WTC11 (cell line): ENCODE data around the gene ZNF76. TPM values are rescaled to one million over a fixed set of nuclear protein-coding genes. Genes with fewer than 3 reads are reported as not detected.

Source experiments
- ATAC-seq: fragments of 200-7000 bp; cut with Tn5 transposase; 2 replicates; pipeline ENCODE4 v1.10.0; 2021; ENCODE audit warnings: mild to moderate bottlenecking, moderate library complexity
- CTCF ChIA-PET: fragments of 300-600 bp; sonication (Branson Sonifier 250); formaldehyde crosslinking; loops from one replicate; lab custom pipeline; 2021; ENCODE audit warnings: antibody characterized with exemption; lab: Charles Lee
- POLR2A ChIA-PET: fragments of 350-600 bp; sonication (Branson Sonifier 250); formaldehyde crosslinking; loops from one replicate; lab custom pipeline; 2021; ENCODE audit warnings: antibody characterized with exemption; lab: Charles Lee
- DNase-seq: peaks from one replicate; pipeline ENCODE4 v3.0.0; 2021; ENCODE audit warnings: low spot score
- H3K27ac Mint-ChIP-seq: 2 replicates; pipeline ENCODE4 v1.8.0; 2021; ENCODE audit warnings: mixed read lengths
- H3K27me3 Mint-ChIP-seq: 2 replicates; pipeline ENCODE4 v1.8.0; 2021; ENCODE audit warnings: low read depth, mild to moderate bottlenecking, moderate library complexity, mixed read lengths
- H3K36me3 Mint-ChIP-seq: 2 replicates; pipeline ENCODE4 v1.8.0; 2021; ENCODE audit warnings: mixed read lengths
- H3K4me1 Mint-ChIP-seq: 2 replicates; pipeline ENCODE4 v1.8.0; 2022; ENCODE audit warnings: mixed read lengths
- H3K4me3 Mint-ChIP-seq: 2 replicates; pipeline ENCODE4 v1.8.0; 2021; ENCODE audit warnings: mild to moderate bottlenecking, moderate library complexity, mixed read lengths
- H3K9me3 Mint-ChIP-seq: 2 replicates; pipeline ENCODE4 v1.8.0; 2021; ENCODE audit warnings: mixed read lengths
- AFF4 ChIP-seq: sonication (generic); formaldehyde crosslinking; IDR thresholded peaks from 2 replicates; pipeline ENCODE4 v1.8.1; 2023; ENCODE audit warnings: mild to moderate bottlenecking, missing genetic modification reagents, borderline replicate concordance
- ARID4B ChIP-seq: sonication (generic); formaldehyde crosslinking; IDR thresholded peaks from 2 replicates; pipeline ENCODE4 v1.8.0; 2023; ENCODE audit warnings: missing genetic modification reagents, mild to moderate bottlenecking, borderline replicate concordance
- ATF3 ChIP-seq: sonication (generic); formaldehyde crosslinking; conservative IDR thresholded peaks from 2 replicates; pipeline ENCODE4 v1.8.1; 2022; ENCODE audit warnings: mild to moderate bottlenecking, missing genetic modification reagents
- CDX4 ChIP-seq: fragments of 250-450 bp; sonication (Bioruptor Pico); IDR thresholded peaks from 2 replicates; pipeline ENCODE4 v1.9.0; 2021; ENCODE audit warnings: moderate library complexity, mild to moderate bottlenecking, inconsistent platforms, borderline replicate concordance
- E2F5 ChIP-seq: sonication (generic); formaldehyde crosslinking; IDR thresholded peaks from 2 replicates; pipeline ENCODE4 v1.8.1; 2022; ENCODE audit warnings: mild to moderate bottlenecking, moderate library complexity, missing genetic modification reagents
- EMX1 ChIP-seq: fragments of 250-450 bp; sonication (Bioruptor Pico); IDR thresholded peaks from 2 replicates; pipeline ENCODE4 v1.8.0; 2021; ENCODE audit warnings: mild to moderate bottlenecking
- ESRRA ChIP-seq: sonication (generic); formaldehyde crosslinking; IDR thresholded peaks from 2 replicates; pipeline ENCODE4 v1.8.1; 2022; ENCODE audit warnings: mild to moderate bottlenecking, missing genetic modification reagents, borderline replicate concordance
- FOXJ3 ChIP-seq: sonication (generic); formaldehyde crosslinking; IDR thresholded peaks from 2 replicates; pipeline ENCODE4 v1.9.0; 2021; ENCODE audit warnings: missing genetic modification reagents, mild to moderate bottlenecking, borderline replicate concordance
- FOXP4 ChIP-seq: sonication (generic); formaldehyde crosslinking; IDR thresholded peaks from 2 replicates; pipeline ENCODE4 v1.8.0; 2022; ENCODE audit warnings: mild to moderate bottlenecking, missing genetic modification reagents
- IRF2 ChIP-seq: sonication (generic); formaldehyde crosslinking; IDR thresholded peaks from 2 replicates; pipeline ENCODE4 v1.8.0; 2022; ENCODE audit warnings: low read depth, missing genetic modification reagents, borderline replicate concordance
- PRDM15 ChIP-seq: sonication (generic); formaldehyde crosslinking; IDR thresholded peaks from 2 replicates; pipeline ENCODE4 v1.8.0; 2022; ENCODE audit warnings: missing genetic modification reagents
- RELA ChIP-seq: sonication (generic); formaldehyde crosslinking; IDR thresholded peaks from 2 replicates; pipeline ENCODE4 v1.8.1; 2022; ENCODE audit warnings: missing genetic modification reagents, mild to moderate bottlenecking, borderline replicate concordance
- SMAD3 ChIP-seq: sonication (generic); formaldehyde crosslinking; IDR thresholded peaks from 2 replicates; pipeline ENCODE4 v1.8.0; 2022; ENCODE audit warnings: missing genetic modification reagents, mild to moderate bottlenecking, borderline replicate concordance
- SP1 ChIP-seq: sonication (generic); formaldehyde crosslinking; conservative IDR thresholded peaks from 2 replicates; pipeline ENCODE4 v1.8.1; 2022; ENCODE audit warnings: missing genetic modification reagents
- TEAD1 ChIP-seq: sonication (generic); formaldehyde crosslinking; IDR thresholded peaks from 2 replicates; pipeline ENCODE4 v1.8.0; 2022; ENCODE audit warnings: mild to moderate bottlenecking, missing genetic modification reagents
- ZMAT4 ChIP-seq: fragments of 250-450 bp; sonication (Bioruptor Pico); IDR thresholded peaks from 2 replicates; pipeline ENCODE4 v1.9.0; 2021; ENCODE audit warnings: mild to moderate bottlenecking
- ZNF138 ChIP-seq: sonication (generic); formaldehyde crosslinking; conservative IDR thresholded peaks from 2 replicates; pipeline ENCODE4 v1.8.1; 2022; ENCODE audit warnings: mild to moderate bottlenecking, moderate library complexity, missing genetic modification reagents
- ZNF232 ChIP-seq: sonication (generic); formaldehyde crosslinking; IDR thresholded peaks from 2 replicates; pipeline ENCODE4 v1.8.0; 2022; ENCODE audit warnings: mild to moderate bottlenecking, missing genetic modification reagents
- total RNA-seq: library from RNA; stranded (reverse); gene quantifications from 3 replicates; pipeline ENCODE4 v1.2.3, GENCODE V29; 2021

ZNF76 gene
- total RNA-seq, 1 experiment from 2014 or later: 25.8 TPM

- TF ChIP-seq SMAD3 (CRISPR knock-in tag): no peak
- TF ChIP-seq SP1 (CRISPR knock-in tag): no peak
- TF ChIP-seq EMX1 (CRISPR knock-in tag): no peak
- TF ChIP-seq FOXP4: no peak
- TF ChIP-seq ATF3: no peak
- no peak for TF ChIP-seq FOXJ3 (CRISPR knock-in tag)
- TF ChIP-seq TEAD1 (CRISPR knock-in tag): no peak
- no peak for TF ChIP-seq IRF2 (CRISPR knock-in tag)
These were observed 42.4 kb upstream of the ZNF76 start (continued) for GRCh38 chr6:35216851-35217811.

- POLR2A ChIA-PET: interaction anchor here (0.6 to 1.0 kb wide), 2 partner anchors 21 to 722 kb away, joined by 3 read pairs; no protein-coding TSS in a partner anchor
- TF ChIP-seq CDX4 (CRISPR knock-in tag) (no peak), PRDM15 (CRISPR knock-in tag) (no peak), ZNF138 (CRISPR knock-in tag) (no peak), ZMAT4 (no peak), ESRRA (CRISPR knock-in tag) (no peak), ZNF232 (CRISPR knock-in tag) (no peak), AFF4 (CRISPR knock-in tag) (no peak), E2F5 (CRISPR knock-in tag) (no peak), RELA (CRISPR knock-in tag) (no peak), ARID4B (CRISPR knock-in tag) (no peak)
These were observed 41.5 kb upstream of the ZNF76 start for GRCh38 chr6:35218021-35218420.

More at GRCh38 chr6:35218021-35218420, 41.5 kb upstream of the ZNF76 start:
- CTCF ChIA-PET: interaction anchor here (0.7 to 1.8 kb wide), 5 partner anchors 13 to 232 kb away, joined by 3 to 17 read pairs (median 4); no protein-coding TSS in a partner anchor
- no peak overlapping the region for H3K4me3 Mint-ChIP-seq
- peaks cover 42% of the 10 kb centered on the region for H3K4me1 Mint-ChIP-seq
- H3K27ac Mint-ChIP-seq: no peak overlapping the region
- no peak for DNase-seq
- H3K27me3 Mint-ChIP-seq: peaks cover 76% of the 10 kb centered on the region
- H3K9me3 Mint-ChIP-seq: no peaks in the 10 kb centered on the region
- H3K36me3 Mint-ChIP-seq: no peaks in the 10 kb centered on the region
- ATAC-seq: no peak
